IgD-negative memory B cell (primary cell): ENCODE measurements around the gene RBFOX1. TPM values are rescaled to one million over a fixed set of nuclear protein-coding genes. Genes with fewer than 3 reads are reported as not detected.

Experiments
- H3K27ac Mint-ChIP-seq, 3 donors: one replicate each; pipeline ENCODE4 v1.8.0; 2020 to 2022; ENCODE audit warnings: mild to moderate bottlenecking in 3 of 3, mixed read lengths in 3 of 3, moderate library complexity in 1 of 3
- H3K27me3 Mint-ChIP-seq: one replicate; pipeline ENCODE4 v1.8.0; 2021; ENCODE audit warnings: mixed read lengths
- H3K36me3 Mint-ChIP-seq: one replicate; pipeline ENCODE4 v1.8.0; 2020; ENCODE audit warnings: mild to moderate bottlenecking, mixed read lengths
- H3K4me1 Mint-ChIP-seq, 3 donors: one replicate each; pipeline ENCODE4 v1.8.0; 2020 to 2022; ENCODE audit warnings: mixed read lengths in 3 of 3, mild to moderate bottlenecking in 1 of 3
- H3K4me3 Mint-ChIP-seq, 4 donors: one replicate each; pipeline ENCODE4 v1.8.0; 2020 to 2022; ENCODE audit warnings: mild to moderate bottlenecking in 4 of 4, mixed read lengths in 4 of 4, moderate library complexity in 3 of 4
- H3K9me3 Mint-ChIP-seq, 3 donors: one replicate each; pipeline ENCODE4 v1.8.0; 2020 to 2021; ENCODE audit warnings: mixed read lengths in 3 of 3, mild to moderate bottlenecking in 1 of 3
- polyA plus RNA-seq: library from polyadenylated mRNA; unstranded; fragments of 300-500 nt; fragmentation: Illumina TruSeq; gene quantifications from one replicate; pipeline ENCODE4 v1.2.3, GENCODE V29; 2021

RBFOX1 gene
- polyA plus RNA-seq, 1 donor from 2014 or later = not detected

- Mint-ChIP-seq H3K4me1 (no peaks in the 10 kb centered on the region), H3K27me3 (no peaks in the 10 kb centered on the region), H3K4me3 (no peak overlapping the region), H3K9me3 (peaks cover 5 to 12% (median 12%) of the 10 kb centered on the region in 3 donors), H3K27ac (no peak overlapping the region), H3K36me3 (no peaks in the 10 kb centered on the region)
These were observed 273.2 kb downstream of the RBFOX1 start for GRCh38 chr16:7605812-7606211.

DNA sequence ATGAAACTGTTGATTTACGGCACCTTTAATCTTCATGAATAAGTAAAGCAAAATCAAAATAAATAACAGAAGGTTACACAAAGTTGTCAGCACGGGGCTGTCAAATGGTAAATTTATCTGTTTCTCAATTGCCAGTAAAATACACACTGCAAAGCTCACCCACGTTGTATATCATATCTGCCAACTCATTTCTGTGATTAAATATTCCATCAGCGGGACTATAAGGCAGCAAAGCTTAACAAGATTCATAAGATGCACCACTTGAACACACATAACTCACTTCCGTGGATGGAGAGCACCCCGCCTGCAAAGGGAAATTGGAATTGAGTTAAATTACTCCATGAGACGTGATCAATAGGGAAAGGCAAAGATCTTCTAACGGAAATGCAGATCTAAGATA lies 280.0 kb downstream of the RBFOX1 start:
- H3K9me3 Mint-ChIP-seq = peaks cover 0 to 7% (median 7%) of the 10 kb centered on the region in 3 donors
- H3K27ac Mint-ChIP-seq = no peak overlapping the region
- no peaks in the 10 kb centered on the region for H3K4me1 Mint-ChIP-seq
- no peaks in the 10 kb centered on the region for H3K36me3 Mint-ChIP-seq
- H3K27me3 Mint-ChIP-seq = no peaks in the 10 kb centered on the region
- no peak overlapping the region for H3K4me3 Mint-ChIP-seq

DNA sequence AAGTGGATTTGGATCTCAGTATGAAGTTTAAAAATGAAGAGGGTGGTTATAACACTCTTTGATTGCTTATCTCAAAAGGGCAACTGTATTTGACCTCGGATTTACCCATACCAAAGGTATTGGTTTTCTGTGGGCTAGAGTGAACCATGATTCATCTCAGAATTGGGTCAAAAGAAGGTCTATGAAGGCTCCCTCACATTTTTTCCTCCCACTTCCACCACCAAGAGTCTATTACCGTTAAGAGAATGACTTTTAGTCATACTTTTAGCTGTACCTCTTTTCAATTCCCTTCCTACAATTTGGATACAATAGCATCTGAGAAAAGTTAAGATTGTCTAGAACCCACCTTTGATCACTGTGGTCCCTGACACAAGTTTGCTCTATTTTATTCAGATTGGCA lies 280.9 kb downstream of the RBFOX1 start:
- H3K27ac Mint-ChIP-seq = no peak overlapping the region
- no peaks in the 10 kb centered on the region for H3K36me3 Mint-ChIP-seq
- no peaks in the 10 kb centered on the region for H3K4me1 Mint-ChIP-seq
- peaks cover 0 to 7% (median 3%) of the 10 kb centered on the region in 3 donors for H3K9me3 Mint-ChIP-seq
- no peak overlapping the region for H3K4me3 Mint-ChIP-seq
- no peaks in the 10 kb centered on the region for H3K27me3 Mint-ChIP-seq

DNA sequence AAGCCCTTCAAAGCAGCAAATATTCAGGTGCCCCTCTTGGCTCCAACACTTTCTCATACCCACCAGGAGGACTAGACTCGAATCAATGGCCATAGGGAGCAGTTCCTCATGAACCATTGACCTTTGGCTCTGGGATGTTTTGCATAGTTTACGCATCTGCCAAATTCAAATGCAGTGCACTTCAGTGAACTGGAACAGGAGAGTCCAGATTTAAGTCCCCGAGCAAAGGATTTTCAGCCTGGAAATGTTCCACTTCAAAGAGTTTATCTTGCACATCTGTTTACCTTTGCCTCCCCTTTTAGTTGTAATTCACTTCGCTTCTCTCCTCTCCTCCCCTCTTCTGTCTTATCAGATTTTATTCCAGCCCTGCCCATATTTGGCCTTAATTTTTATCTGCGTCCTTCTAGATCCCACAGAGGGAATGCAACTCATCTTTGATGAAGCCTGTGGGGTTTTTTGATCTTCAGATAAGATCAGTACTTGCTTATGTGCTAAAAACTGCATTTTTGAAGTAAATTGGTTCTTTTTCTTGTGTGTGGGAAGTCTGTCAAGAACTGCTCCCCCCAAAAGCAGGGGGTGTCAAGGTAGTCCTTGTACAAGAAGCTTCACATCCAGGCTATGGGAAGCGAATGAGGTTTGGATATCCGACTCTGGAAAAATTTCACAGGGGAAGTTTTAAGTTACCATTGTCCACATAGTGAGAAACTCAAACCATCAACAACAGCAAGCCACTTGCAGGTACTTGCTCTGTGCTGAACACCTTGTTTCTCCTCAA lies 281.6 kb downstream of the RBFOX1 start:
- H3K4me3 Mint-ChIP-seq = peak overlapping the region in 1 of 4 donors; percentile 39
- H3K4me1 Mint-ChIP-seq = no peaks in the 10 kb centered on the region
- H3K27ac Mint-ChIP-seq = no peak overlapping the region
- H3K9me3 Mint-ChIP-seq = peaks cover 3% of the 10 kb centered on the region in 3 donors
- H3K36me3 Mint-ChIP-seq = no peaks in the 10 kb centered on the region
- no peaks in the 10 kb centered on the region for H3K27me3 Mint-ChIP-seq

- no peak overlapping the region for H3K27ac Mint-ChIP-seq
- no peaks in the 10 kb centered on the region for H3K36me3 Mint-ChIP-seq
- H3K9me3 Mint-ChIP-seq = peaks cover 3 to 8% (median 4%) of the 10 kb centered on the region in 3 donors
- H3K4me1 Mint-ChIP-seq = no peaks in the 10 kb centered on the region
- H3K4me3 Mint-ChIP-seq = no peak overlapping the region
- H3K27me3 Mint-ChIP-seq = no peaks in the 10 kb centered on the region
These were observed 282.9 kb downstream of the RBFOX1 start for GRCh38 chr16:7615565-7615964.

DNA sequence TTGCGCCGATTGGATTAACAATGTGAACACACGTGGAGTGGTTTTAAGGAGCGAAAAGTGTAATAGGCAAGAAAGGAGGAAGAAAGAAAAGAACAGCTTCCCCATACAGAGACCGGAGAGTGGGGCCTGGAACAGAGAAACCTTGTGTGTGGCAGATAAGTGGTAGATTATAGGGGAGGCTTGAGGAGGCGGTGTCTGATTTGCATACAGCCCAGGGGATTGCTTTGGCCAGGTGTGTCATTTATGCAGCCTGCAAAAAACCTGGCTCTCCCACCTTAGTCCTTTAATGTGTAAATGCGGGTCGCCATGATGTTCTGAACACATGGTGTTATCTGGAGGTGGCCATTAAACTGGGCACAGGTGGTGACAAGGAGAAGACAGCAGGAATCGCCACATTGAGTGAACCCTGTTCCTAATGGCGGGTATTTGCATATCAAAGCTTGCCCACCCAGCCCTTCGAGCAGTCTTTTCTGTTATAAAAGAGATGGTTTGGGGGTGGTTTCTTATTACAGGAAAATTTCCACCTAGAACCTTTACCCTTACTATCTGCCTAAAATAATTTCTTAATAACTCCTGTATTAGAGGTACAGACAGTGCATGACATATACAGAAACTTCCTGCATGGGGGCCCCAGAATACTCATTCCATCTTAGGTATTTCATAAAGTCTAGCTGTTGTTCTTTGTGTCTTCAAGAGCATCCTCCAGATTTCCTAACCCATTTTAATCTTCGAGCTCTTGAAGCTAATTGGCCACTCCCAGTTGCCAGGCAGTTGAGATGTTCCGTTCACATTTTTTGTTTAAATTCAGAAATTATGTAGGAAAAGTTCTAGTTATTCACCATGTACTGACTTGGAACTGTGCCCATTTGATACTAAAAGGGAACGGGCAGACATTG lies 292.5 kb downstream of the RBFOX1 start:
- H3K4me3 Mint-ChIP-seq = peak overlapping the region in 1 of 4 donors; percentile 18
- no peaks in the 10 kb centered on the region for H3K27me3 Mint-ChIP-seq
- H3K27ac Mint-ChIP-seq = peak overlapping the region in 1 of 3 donors; percentile 6
- H3K36me3 Mint-ChIP-seq = no peaks in the 10 kb centered on the region
- H3K9me3 Mint-ChIP-seq = peaks cover 4 to 11% (median 10%) of the 10 kb centered on the region in 3 donors
- no peaks in the 10 kb centered on the region for H3K4me1 Mint-ChIP-seq

DNA sequence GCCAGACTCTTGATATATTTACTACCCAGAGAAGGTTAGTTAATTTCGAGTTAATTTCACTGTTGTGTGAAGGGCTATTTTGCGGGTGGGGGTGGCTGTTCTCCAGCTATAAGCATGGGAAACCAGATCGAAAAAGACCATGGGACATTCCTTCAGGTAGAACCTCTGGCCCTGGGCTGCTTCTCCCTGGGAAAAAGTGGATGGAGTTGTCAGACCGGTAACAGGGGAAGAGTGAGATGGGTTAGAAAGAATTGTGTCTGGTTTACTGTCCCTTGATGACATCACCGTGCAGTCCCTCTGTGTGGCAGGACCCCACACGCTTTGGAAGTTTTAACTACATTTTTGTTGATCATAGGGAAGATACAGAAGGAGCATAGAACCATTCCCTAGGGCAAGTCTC lies 296.3 kb downstream of the RBFOX1 start:
- Mint-ChIP-seq H3K9me3 (peaks cover 10 to 16% (median 11%) of the 10 kb centered on the region in 3 donors), H3K4me1 (no peaks in the 10 kb centered on the region), H3K27ac (no peak overlapping the region), H3K27me3 (no peaks in the 10 kb centered on the region), H3K4me3 (no peak overlapping the region), H3K36me3 (no peaks in the 10 kb centered on the region)

GRCh38 chr16:7629571-7629970 lies 296.9 kb downstream of the RBFOX1 start:
- H3K36me3 Mint-ChIP-seq = no peaks in the 10 kb centered on the region
- H3K27ac Mint-ChIP-seq = no peak overlapping the region
- H3K4me1 Mint-ChIP-seq = no peaks in the 10 kb centered on the region
- no peaks in the 10 kb centered on the region for H3K27me3 Mint-ChIP-seq
- peaks cover 10 to 21% (median 11%) of the 10 kb centered on the region in 3 donors for H3K9me3 Mint-ChIP-seq
- no peak overlapping the region for H3K4me3 Mint-ChIP-seq

DNA sequence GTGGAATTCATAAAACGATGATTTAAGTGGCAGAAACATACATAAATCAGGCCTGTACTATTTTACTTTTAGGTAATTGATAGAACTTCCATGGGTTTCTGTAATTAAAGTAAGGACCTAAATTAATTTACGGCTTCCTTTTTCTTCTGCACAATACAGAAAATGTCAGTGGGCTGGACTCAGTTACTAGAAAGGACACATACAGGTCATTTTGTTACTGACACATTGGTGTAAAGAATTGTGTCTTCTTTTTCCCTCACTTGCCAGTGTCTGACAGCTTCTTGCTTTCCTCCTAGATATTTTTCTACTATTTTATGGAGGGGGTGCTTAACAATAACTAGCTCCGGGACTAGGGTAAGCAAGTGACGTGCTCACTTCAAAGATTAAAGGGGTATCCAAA lies 304.8 kb downstream of the RBFOX1 start:
- H3K4me3 Mint-ChIP-seq = no peak overlapping the region
- H3K27me3 Mint-ChIP-seq = no peaks in the 10 kb centered on the region
- no peak overlapping the region for H3K27ac Mint-ChIP-seq
- no peaks in the 10 kb centered on the region for H3K4me1 Mint-ChIP-seq
- peaks cover 4 to 12% (median 11%) of the 10 kb centered on the region in 3 donors for H3K9me3 Mint-ChIP-seq
- H3K36me3 Mint-ChIP-seq = no peaks in the 10 kb centered on the region

- Mint-ChIP-seq H3K36me3 (no peaks in the 10 kb centered on the region), H3K9me3 (peaks cover 4 to 12% (median 11%) of the 10 kb centered on the region in 3 donors), H3K4me1 (no peaks in the 10 kb centered on the region), H3K4me3 (no peak overlapping the region), H3K27ac (no peak overlapping the region), H3K27me3 (no peaks in the 10 kb centered on the region)
These were observed 305.7 kb downstream of the RBFOX1 start for GRCh38 chr16:7638306-7638705.

GRCh38 chr16:7640334-7640733 lies 307.7 kb downstream of the RBFOX1 start:
- H3K4me3 Mint-ChIP-seq = no peak overlapping the region
- H3K27ac Mint-ChIP-seq = no peak overlapping the region
- H3K9me3 Mint-ChIP-seq = peaks cover 5 to 8% (median 5%) of the 10 kb centered on the region in 3 donors
- no peaks in the 10 kb centered on the region for H3K27me3 Mint-ChIP-seq
- no peaks in the 10 kb centered on the region for H3K36me3 Mint-ChIP-seq
- H3K4me1 Mint-ChIP-seq = no peaks in the 10 kb centered on the region

- H3K36me3 Mint-ChIP-seq = no peaks in the 10 kb centered on the region
- no peaks in the 10 kb centered on the region for H3K27me3 Mint-ChIP-seq
- no peak overlapping the region for H3K27ac Mint-ChIP-seq
- H3K9me3 Mint-ChIP-seq = peaks cover under 1 to 7% (median 6%) of the 10 kb centered on the region in 3 donors
- H3K4me3 Mint-ChIP-seq = no peak overlapping the region
- H3K4me1 Mint-ChIP-seq = no peaks in the 10 kb centered on the region
These were observed 311.5 kb downstream of the RBFOX1 start for GRCh38 chr16:7644176-7644575.

- Mint-ChIP-seq H3K9me3 (peaks cover 0 to 7% (median 4%) of the 10 kb centered on the region in 3 donors), H3K4me1 (no peaks in the 10 kb centered on the region), H3K27me3 (no peaks in the 10 kb centered on the region), H3K36me3 (no peaks in the 10 kb centered on the region), H3K4me3 (no peak overlapping the region), H3K27ac (no peak overlapping the region)
These were observed 312.2 kb downstream of the RBFOX1 start for GRCh38 chr16:7644811-7645210.

DNA sequence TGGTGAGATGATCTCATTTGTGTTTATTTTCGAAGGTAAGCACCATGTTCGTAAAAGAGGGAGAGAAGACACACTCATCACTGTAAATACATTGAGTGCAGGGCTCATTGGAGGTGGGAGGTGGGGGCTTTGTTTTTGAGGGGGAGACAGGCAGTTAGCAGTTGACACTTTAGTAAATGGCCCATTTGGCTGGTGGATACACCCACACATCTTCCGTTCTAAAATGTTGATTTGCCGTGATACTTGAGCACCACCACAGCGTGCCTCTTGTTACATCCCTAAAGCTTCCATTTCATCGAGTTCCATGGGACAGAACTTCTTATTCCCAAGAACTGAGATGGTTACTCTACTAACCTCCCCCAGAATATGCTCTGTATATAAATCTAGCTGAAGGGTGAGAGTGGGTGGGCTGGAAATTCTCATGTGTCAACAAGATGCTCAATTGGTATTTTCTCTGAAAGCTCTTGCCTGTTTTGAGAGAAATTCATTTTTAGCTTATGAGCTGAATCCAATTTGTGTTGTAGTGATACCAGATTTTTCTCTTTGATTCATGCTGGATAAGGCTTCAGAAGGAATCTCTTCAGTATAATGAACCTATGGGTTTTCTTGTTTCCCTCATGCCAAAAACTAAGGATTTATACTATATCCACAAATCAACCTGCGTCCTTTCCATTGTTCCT lies 314.3 kb downstream of the RBFOX1 start:
- no peak overlapping the region for H3K4me3 Mint-ChIP-seq
- no peaks in the 10 kb centered on the region for H3K4me1 Mint-ChIP-seq
- H3K9me3 Mint-ChIP-seq = peaks cover 5 to 9% (median 7%) of the 10 kb centered on the region in 3 donors
- H3K27me3 Mint-ChIP-seq = no peaks in the 10 kb centered on the region
- H3K27ac Mint-ChIP-seq = no peak overlapping the region
- H3K36me3 Mint-ChIP-seq = no peaks in the 10 kb centered on the region

DNA sequence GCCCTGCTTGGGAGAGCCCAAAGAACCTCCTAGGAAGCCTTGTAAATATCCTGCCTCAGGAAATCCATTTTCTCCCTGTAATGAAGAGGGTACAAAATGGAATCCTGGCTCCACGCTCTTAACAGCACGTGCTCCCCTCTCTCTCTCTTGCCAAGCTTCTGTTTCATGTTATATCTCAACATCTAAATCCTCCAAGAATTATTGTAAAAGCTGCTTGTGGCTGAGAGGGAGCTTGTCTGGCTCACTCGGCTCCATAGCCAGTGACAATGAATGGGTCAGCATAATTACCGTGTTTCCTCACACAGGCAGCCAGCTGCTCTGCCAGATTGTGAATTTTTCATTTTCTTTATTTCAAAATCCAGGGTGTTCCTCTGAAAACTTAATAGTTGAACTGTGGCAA lies 317.8 kb downstream of the RBFOX1 start:
- H3K27ac Mint-ChIP-seq = no peak overlapping the region
- H3K27me3 Mint-ChIP-seq = no peaks in the 10 kb centered on the region
- H3K9me3 Mint-ChIP-seq = peaks cover 5 to 8% (median 6%) of the 10 kb centered on the region in 3 donors
- H3K4me1 Mint-ChIP-seq = no peaks in the 10 kb centered on the region
- H3K4me3 Mint-ChIP-seq = no peak overlapping the region
- no peaks in the 10 kb centered on the region for H3K36me3 Mint-ChIP-seq
